SK-N-SH treated with all-trans-retinoic acid at 6 μM for 48 hours (cell line): ENCODE results near the gene FANCG.
A peak's percentile ranks its signal among the peaks of the same experiment; 100 is the strongest.

Experiments used
- ATAC-seq: fragments of 200-7000 bp; cut with Tn5 transposase; 3 replicates; pipeline ENCODE4 v1.9.1; 2020; ENCODE audit warnings: mild to moderate bottlenecking, moderate library complexity
- ARNTL ChIP-seq: fragments of 450-650 bp; formaldehyde crosslinking; IDR thresholded peaks from 2 replicates; pipeline ENCODE4 v1.5.0; 2020; ENCODE audit warnings: low read depth, mild to moderate bottlenecking, moderate library complexity, borderline replicate concordance
- BACH2 ChIP-seq: fragments of 250-450 bp; sonication (Bioruptor Pico); IDR thresholded peaks from 2 replicates; pipeline ENCODE4 v1.9.0; 2021; ENCODE audit warnings: mild to moderate bottlenecking, borderline replicate concordance
- CSDC2 ChIP-seq: fragments of 250-450 bp; sonication (Bioruptor Pico); IDR thresholded peaks from 2 replicates; pipeline ENCODE4 v1.5.0; 2020; ENCODE audit warnings: mild to moderate bottlenecking, moderate library complexity
- CSRNP3 ChIP-seq: fragments of 250-450 bp; sonication (Bioruptor Pico); IDR thresholded peaks from 2 replicates; pipeline ENCODE4 v1.5.1; 2021; ENCODE audit warnings: mild to moderate bottlenecking, moderate library complexity
- ESRRG ChIP-seq: fragments of 250-450 bp; sonication (Bioruptor Pico); IDR thresholded peaks from 2 replicates; pipeline ENCODE4 v1.6.1; 2021; ENCODE audit warnings: mild to moderate bottlenecking
- GLIS3 ChIP-seq: fragments of 250-450 bp; sonication (Bioruptor Pico); IDR thresholded peaks from 2 replicates; pipeline ENCODE4 v1.5.0; 2020; ENCODE audit warnings: mild to moderate bottlenecking, moderate library complexity
- ISL1 ChIP-seq: fragments of 250-450 bp; sonication (Bioruptor Pico); IDR thresholded peaks from 2 replicates; pipeline ENCODE4 v2.1.2; 2022; ENCODE audit warnings: mild to moderate bottlenecking, moderate library complexity
- OSR1 ChIP-seq: fragments of 250-450 bp; sonication (Bioruptor Pico); IDR thresholded peaks from 2 replicates; pipeline ENCODE4 v1.8.0; 2022; ENCODE audit warnings: moderate library complexity, mild to moderate bottlenecking, inconsistent platforms
- POU6F1 ChIP-seq: fragments of 250-450 bp; sonication (Bioruptor Pico); IDR thresholded peaks from 2 replicates; pipeline ENCODE4 v1.8.0; 2021; ENCODE audit warnings: low read depth, mild to moderate bottlenecking, moderate library complexity, borderline replicate concordance
- PPARA ChIP-seq: fragments of 250-450 bp; sonication (Bioruptor Pico); IDR thresholded peaks from 2 replicates; pipeline ENCODE4 v1.5.0; 2020; ENCODE audit warnings: mild to moderate bottlenecking, borderline replicate concordance
- RARB ChIP-seq: fragments of 250-450 bp; sonication (Bioruptor Pico); IDR thresholded peaks from 2 replicates; pipeline ENCODE4 v1.8.0; 2021; ENCODE audit warnings: mild to moderate bottlenecking, moderate library complexity
- SNAI2 ChIP-seq: fragments of 250-450 bp; sonication (Bioruptor Pico); IDR thresholded peaks from 2 replicates; pipeline ENCODE4 v1.5.0; 2020; ENCODE audit warnings: mild to moderate bottlenecking, moderate library complexity
- TCF4 ChIP-seq: fragments of 250-450 bp; sonication (Bioruptor Pico); IDR thresholded peaks from 2 replicates; pipeline ENCODE4 v1.8.0; 2021; ENCODE audit warnings: mild to moderate bottlenecking, moderate library complexity, borderline replicate concordance
- TOX ChIP-seq: fragments of 250-450 bp; sonication (Bioruptor Pico); IDR thresholded peaks from 2 replicates; pipeline ENCODE4 v1.8.0; 2021; ENCODE audit warnings: mild to moderate bottlenecking, moderate library complexity, borderline replicate concordance
- ZC3H10 ChIP-seq: fragments of 250-450 bp; sonication (Bioruptor Pico); IDR thresholded peaks from 2 replicates; pipeline ENCODE4 v1.5.1; 2021; ENCODE audit warnings: mild to moderate bottlenecking, moderate library complexity
- ZFP3 ChIP-seq: fragments of 250-450 bp; sonication (Bioruptor Pico); IDR thresholded peaks from 2 replicates; pipeline ENCODE4 v1.5.0; 2020; ENCODE audit warnings: mild to moderate bottlenecking, moderate library complexity
- ZFP30 ChIP-seq: fragments of 450-650 bp; formaldehyde crosslinking; IDR thresholded peaks from 2 replicates; pipeline ENCODE4 v1.5.0; 2022; ENCODE audit warnings: mild to moderate bottlenecking, moderate library complexity
- ZNF70 ChIP-seq: fragments of 450-650 bp; formaldehyde crosslinking; IDR thresholded peaks from 2 replicates; pipeline ENCODE4 v1.5.0; 2020; ENCODE audit warnings: mild to moderate bottlenecking, moderate library complexity
- ZNF8 ChIP-seq: fragments of 450-650 bp; formaldehyde crosslinking; IDR thresholded peaks from 2 replicates; pipeline ENCODE4 v1.5.0; 2020; ENCODE audit warnings: mild to moderate bottlenecking, moderate library complexity
- TF ChIP-seq, protein P1 (sequence below): fragments of 250-450 bp; sonication (Bioruptor Pico); IDR thresholded peaks from 2 replicates; pipeline ENCODE4 v1.5.0; 2020; ENCODE audit warnings: mild to moderate bottlenecking, moderate library complexity

The FANCG gene

DNA sequence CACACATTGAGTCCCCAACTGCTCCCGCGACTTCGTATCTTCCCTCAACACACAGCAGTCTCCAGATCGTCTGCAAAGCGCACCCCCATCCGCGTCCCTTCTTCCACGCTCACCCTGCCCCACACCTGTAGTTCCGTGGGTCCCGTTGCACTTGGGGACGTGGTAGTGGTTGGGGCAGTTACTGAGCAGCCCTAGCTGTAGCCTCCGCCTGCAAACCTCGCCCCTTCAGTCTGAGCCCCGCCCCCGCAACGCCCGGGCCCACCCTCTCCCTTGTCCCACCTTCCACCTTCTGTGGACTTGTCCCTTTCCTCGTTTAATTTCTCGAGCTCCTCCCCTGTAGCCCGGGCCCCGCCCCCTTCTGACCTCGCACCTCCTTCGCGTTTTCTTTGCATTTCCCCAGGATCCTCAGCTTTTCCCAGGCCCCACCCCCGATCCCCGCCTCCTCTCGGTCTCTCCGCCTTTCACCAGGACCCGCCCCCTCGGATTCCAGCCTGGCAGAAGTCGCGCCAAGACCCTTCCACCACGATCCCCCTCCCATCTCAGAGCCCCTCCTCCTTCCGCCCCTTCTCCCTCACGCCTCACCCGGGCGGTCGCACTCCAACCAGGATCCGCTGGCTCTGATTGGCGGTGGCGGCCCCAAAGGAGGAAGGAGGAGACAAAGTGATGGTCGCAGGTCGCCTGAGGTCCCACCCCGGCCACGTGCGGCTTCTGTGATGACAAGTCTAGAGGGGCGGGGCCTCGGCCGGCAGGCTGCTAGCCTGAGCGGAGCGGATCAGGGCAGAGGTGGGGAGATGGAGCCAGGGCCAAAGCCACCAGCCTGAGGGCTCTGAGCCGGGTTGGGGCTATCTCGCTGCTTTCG lies 36.2 kb upstream of the FANCG start, which contains the start of gene ATOSB:
Gene ATOSB, minus strand, starts transcription at position 183 of the 859 bp plus-strand sequence. CDS start 7,588 bp downstream, outside the sequence.
- TF ChIP-seq CSRNP3 (no peak), OSR1 (CRISPR knock-in tag) (no peak), ISL1 (no peak), ESRRG (CRISPR knock-in tag) (no peak), TCF4 (CRISPR knock-in tag) (no peak), ZNF8 (CRISPR knock-in tag) (no peak), RARB (CRISPR knock-in tag) (no peak), ZNF70 (CRISPR knock-in tag) (no peak)
- TF ChIP-seq, protein P1, sequence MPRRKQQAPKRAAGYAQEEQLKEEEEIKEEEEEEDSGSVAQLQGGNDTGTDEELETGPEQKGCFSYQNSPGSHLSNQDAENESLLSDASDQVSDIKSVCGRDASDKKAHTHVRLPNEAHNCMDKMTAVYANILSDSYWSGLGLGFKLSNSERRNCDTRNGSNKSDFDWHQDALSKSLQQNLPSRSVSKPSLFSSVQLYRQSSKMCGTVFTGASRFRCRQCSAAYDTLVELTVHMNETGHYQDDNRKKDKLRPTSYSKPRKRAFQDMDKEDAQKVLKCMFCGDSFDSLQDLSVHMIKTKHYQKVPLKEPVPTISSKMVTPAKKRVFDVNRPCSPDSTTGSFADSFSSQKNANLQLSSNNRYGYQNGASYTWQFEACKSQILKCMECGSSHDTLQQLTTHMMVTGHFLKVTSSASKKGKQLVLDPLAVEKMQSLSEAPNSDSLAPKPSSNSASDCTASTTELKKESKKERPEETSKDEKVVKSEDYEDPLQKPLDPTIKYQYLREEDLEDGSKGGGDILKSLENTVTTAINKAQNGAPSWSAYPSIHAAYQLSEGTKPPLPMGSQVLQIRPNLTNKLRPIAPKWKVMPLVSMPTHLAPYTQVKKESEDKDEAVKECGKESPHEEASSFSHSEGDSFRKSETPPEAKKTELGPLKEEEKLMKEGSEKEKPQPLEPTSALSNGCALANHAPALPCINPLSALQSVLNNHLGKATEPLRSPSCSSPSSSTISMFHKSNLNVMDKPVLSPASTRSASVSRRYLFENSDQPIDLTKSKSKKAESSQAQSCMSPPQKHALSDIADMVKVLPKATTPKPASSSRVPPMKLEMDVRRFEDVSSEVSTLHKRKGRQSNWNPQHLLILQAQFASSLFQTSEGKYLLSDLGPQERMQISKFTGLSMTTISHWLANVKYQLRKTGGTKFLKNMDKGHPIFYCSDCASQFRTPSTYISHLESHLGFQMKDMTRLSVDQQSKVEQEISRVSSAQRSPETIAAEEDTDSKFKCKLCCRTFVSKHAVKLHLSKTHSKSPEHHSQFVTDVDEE (CRISPR knock-in tag), result no peak
- peak; percentile 68 for ATAC-seq

- no peak for ATAC-seq
- TF ChIP-seq ZC3H10 (CRISPR knock-in tag) (no peak), PPARA (CRISPR knock-in tag) (no peak), CSDC2 (no peak), ZNF70 (CRISPR knock-in tag) (no peak), POU6F1 (CRISPR knock-in tag) (no peak), ZNF8 (CRISPR knock-in tag) (no peak), ISL1 (no peak), TCF4 (CRISPR knock-in tag) (no peak), OSR1 (CRISPR knock-in tag) (no peak), TOX (CRISPR knock-in tag) (no peak), ZFP3 (no peak), RARB (CRISPR knock-in tag) (no peak), BACH2 (no peak), ESRRG (CRISPR knock-in tag) (no peak), GLIS3 (no peak), ARNTL (CRISPR knock-in tag) (no peak), CSRNP3 (no peak), SNAI2 (no peak)
Observed at GRCh38 chr9:35114840-35115628, 35.3 kb upstream of the FANCG start.

DNA sequence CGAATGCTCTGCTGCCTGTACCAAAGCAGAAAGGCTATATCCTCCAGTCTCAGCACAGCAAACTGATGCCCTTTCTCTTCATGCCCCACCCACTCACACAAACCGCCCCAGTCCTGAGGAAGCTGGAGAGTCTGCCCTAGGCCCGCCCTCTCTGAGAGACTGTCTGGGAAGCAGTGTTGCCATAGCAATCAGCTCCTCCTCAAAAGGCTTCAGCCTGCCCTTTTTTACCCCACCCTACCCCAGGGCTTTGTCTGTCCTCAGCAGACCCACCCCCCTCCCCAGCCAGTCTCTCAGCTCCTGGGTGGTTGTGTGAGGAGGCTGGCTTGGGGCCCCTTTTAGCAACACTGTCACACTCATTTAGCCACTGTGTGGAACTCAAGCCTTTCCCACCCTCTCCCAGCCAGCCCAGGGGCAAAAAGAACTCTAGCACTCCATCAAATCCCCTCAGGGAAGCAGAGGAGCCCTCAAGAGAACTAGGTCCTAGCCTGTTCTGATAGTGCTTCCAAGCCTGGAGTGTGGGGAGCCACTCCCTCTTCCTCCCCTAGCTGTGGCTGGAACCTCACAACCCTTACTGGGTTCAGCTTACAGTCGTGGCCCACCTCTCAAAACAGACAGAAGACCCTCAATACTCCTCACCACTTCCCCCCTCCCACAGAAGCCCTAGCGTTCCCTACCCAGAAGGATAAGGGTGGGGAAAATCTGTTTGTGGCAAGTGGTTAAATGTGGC lies 34.5 kb upstream of the FANCG start:
- TF ChIP-seq RARB (CRISPR knock-in tag) (no peak), ZFP30 (CRISPR knock-in tag) (no peak), TOX (CRISPR knock-in tag) (no peak), ZFP3 (peak; percentile 92)
- peak; percentile 56 for ATAC-seq
